Measurements from ENCODE around the gene DSG3.
A peak's percentile ranks its signal among the peaks of the same experiment; 100 is the strongest.

DSG3 gene

GRCh38 chr18:31436825-31437224 is 10.7 kb upstream of the DSG3 start:
- peak; percentile 11 for DNase-seq

DNA sequence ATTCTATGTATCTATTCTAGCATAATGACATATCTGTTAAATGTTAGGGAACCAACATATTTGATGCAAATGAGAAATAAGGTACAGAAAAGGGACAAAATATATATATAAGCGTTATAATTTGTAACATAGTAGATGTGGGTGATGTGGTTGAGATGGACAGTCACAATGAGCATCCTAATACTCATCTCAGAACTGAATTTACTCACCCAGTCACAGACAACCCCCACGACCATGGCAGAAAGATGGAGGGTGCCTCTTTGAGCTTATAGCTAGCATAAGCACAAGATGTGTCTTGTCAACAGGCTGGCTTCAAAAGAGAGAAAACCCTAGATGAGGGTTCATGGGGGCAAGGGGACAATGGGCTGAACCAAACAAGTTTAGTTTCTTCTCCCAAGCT is 9.1 kb upstream of the DSG3 start:
- no peak for DNase-seq

- DNase-seq = no peak
These were observed 7.7 kb upstream of the DSG3 start for GRCh38 chr18:31439807-31440325.

- DNase-seq = no peak
These were observed 6.8 kb upstream of the DSG3 start for GRCh38 chr18:31440787-31441186.

DNA sequence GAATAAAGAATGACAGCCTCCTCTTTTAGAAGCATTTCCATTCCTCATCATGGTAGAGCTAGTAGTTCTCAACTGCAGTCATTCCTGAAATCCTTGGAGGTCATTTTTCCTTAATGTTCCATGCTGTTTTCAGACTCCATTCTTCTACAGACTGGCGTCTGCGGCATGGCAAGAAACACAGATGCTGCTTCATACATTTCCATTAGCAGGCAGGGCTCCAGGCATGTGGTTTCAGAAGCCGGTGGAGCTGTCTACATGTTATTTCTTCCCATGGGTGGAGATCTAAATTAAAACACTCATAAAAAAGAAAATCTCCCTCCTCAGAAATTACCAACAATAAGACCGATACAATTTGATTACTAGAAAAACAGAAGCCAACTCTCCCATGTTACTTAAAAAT is 6.0 kb upstream of the DSG3 start:
- no peak for DNase-seq

DNA sequence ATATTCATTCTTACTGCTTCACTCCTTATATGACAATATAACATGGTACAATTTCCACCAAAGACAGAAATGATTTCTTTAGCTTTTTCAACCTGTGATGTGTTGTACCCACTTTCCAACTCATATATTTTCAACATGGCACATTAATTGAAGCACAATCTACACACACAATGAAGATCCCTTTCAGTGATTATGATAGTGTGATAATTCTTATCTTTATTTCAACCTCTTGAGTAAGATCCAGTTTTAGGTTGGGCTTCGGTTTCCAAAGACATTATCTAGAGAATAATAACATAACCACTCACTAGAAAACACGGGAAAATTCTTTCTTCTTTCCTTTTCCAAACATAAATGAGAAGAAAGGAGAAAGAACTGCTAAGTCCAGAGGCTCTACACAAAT is 3.4 kb upstream of the DSG3 start:
- DNase-seq = no peak

DNA sequence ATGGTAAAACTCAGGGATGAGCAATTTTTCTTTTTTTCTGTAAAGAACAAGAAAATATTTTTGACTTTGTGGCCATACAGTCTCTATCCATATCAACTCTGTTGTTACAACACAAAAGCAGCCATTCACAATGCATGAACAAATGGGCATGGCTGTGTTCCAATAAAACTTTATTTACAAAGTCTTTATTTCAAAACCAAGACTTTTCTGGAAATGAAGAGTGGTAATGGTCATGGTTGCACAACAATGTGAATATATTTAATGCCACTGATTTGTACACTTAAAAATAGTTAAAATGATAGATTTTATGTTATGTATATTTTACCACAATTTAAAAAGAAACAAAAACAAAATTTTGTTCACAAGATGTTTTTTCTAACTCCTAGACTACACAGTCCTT is 1.6 kb upstream of the DSG3 start:
- no peak for DNase-seq

DNA sequence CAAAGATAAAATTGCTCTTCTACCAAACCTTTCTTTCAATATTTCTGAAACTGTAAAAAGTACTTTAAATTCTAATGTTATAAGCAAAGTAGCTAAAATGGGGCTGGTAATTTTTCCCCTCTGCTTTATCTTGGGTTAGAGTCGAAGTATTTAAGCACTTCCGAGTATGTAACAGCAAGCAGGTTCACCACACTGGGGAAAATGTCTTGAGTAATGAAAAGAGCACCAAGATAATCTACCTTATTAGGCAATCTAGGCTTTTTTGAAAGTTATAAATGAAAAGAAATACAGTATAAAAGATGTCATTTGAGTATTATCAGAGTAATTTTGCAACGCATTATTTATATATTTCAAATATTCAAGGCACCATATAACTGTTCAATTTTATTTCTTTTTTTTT is 687 bp upstream of the DSG3 start:
- no peak for DNase-seq

DNA sequence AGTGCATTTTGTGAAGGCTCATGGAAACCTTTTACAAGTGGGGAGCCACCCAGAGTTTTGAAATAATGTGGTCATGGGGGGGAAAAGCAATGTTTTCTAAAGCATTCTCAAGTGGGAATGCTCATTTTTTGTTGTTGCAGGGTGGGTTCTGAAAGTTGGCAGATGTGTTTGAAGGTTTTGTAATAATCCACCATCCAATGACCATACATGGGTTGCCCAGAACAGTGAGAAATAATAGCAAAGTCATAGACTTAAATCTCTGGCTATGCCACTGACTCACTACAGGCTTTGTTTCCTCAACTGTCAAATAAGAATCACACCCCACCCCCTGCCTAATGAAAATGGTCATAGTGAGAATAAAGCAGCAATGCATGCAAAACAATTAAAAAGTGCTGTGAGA is 2.9 kb downstream of the DSG3 start:
- no peak for DNase-seq

DNA sequence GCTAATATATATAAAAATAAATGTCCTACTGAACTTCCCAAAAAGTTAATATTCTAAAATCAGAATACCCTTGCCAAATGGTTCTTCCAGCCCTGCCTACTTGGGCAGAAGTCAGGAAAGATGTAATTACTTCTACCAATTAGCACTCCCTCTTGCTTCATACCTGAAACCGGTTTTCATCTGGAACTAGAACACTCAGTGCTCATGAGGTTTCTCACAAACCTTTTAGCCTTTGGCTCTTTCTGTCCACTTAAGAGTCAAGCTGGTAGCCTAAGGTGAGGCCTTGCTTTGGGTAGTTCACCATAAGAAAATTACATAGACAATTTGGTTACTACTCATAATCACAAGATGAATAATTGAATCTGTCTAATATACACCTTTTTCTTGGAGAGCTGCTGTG is 4.1 kb downstream of the DSG3 start:
- no peak for DNase-seq

DNA sequence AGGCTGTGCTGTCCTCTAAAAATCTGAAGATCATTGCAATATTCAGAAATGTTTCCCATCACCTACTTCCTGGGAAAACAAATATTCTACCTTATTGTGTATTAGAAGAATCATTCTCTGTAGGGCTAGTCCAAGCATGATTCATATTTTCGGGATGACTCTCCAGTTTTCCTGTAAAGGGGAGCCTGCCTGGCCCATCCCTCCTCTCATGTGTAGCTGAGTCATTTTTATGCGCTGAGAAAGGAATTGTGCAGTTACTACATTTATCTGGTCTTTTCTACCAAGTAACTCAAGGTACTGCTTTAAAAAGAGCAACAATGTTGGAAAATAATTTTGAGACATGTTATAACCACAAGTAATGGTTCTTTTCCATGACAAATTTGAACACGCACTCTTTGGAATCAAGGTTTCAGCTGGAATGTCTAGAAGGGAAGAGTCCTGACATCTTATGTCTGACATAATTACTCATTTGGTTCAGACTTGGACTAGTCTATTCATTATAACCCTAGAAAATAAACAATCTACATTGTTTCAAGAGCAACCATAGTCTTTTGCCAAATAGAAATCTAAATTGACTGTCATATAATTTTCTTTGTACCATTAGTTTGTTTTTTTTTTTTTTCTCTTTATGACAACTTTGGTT is 6.6 kb downstream of the DSG3 start:
- DNase-seq = no peak

DNA sequence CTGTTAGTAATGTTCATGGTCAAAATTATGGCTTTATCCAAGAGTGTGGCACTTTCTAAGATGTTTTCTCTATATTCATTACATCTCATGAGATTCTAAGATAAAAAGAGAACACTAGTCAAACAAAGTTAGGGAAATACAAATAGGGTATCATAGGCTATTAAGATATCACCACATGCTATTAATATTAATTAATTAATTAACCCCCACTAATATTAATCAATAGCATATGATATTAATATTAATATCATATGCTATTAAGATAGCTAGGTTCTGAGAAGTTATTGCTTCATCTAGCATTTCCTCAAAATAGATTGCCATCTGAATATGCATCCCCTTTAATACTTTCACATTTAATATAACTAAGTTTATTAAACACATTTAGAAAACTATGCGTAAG is 22.1 kb downstream of the DSG3 start:
- DNase-seq = no peak

DNA sequence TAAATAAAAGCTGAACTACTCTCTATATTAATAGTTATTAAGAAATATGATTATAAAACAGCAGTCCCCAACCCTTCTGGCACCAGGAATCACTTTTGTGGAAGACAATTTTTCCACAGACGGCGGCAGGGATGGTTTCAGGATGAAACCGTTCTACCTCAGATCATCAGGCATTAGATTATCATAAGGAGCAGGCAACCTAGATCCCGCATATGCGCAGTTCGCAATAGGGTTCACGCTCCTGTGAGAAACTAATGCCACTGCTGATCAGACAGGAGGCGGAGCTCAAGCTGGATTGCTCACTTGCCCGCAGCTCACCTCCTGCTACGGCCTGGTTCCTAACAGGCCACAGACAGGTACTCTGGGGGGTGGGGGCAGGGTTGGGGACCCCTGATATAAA is 31.1 kb downstream of the DSG3 start:
- no peak for DNase-seq

DNA sequence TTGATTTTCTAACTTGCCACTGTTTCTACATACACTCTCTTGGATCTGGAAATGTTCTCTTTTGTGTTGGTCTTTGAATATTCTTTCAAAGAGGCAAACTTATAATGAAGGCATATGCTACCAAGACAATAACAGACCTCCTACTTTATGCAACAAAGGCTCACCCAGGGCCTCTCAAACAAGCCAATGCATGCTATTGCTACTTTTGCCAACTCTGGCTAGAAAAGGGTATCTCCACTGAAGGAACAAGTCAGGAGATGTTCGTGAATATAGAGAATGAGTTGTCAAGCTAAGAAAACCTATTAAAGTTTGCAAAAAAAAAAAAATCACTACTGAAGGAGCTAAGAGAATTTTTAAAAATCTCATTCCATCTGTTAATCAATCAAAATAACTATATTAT is 34.5 kb downstream of the DSG3 start:
- DNase-seq = no peak

- no peak for DNase-seq
These were observed 35.9 kb downstream of the DSG3 start for GRCh38 chr18:31483396-31483795.

DNA sequence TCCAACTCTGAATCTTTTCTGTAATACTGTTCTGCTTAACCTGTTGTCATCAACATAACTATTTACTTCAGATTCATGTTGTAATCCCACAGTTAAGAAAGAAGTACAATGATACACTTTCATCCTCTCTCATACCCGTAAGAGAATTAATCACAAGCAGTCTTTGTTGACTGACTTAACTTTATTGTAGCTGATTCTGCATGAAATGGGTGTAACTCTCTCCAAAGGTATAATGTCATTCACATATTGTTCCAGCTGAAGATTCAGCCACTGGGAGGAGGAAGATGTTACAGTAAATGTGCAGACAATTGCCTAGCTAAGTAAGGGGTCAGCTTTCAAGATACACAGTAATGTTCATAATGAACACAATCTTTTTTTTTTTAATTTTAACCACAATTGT is 36.9 kb downstream of the DSG3 start:
- no peak for DNase-seq

DNA sequence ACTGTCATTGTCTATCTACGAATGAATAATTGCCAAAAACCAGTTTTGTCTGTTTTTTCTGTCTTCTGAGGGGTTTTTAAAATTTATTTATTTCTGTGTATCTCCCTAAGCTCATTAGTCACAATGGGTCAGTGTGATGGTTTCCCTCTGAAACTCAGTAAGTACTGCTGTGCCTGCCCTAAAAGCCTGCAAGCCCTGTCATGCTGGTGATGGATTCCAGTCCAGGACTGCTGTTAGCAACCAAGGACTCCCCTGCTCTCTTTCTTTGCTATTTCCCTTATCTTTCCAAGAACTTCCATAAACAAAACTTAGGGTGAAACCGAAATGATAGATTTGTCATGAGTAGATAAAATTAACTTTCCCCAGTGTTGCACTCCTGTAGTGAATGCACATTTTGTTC is 38.6 kb downstream of the DSG3 start:
- no peak for DNase-seq

GRCh38 chr18:31487246-31488015 is 39.9 kb downstream of the DSG3 start:
- DNase-seq = no peak

GRCh38 chr18:31489311-31489710 is 41.8 kb downstream of the DSG3 start:
- no peak for DNase-seq

DNA sequence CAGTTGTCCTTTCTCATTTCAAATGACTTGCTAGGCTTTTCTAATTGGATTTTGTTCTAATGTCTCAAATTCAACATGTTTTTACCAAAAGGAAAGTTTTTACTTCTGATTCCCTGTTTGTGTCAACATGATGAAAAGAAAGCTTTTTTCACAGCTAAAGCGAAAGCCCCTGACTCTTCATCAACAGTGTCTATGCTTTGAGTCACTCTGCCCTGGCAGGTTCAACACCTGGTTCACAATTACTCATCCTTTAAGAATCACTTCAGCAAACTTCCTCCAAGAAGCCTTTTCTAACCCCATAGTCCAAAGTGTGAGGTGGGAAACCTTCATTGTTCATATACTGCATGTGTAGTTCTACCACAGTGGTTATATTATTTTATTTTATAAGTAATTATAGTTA is 42.8 kb downstream of the DSG3 start:
- DNase-seq = no peak

DNA sequence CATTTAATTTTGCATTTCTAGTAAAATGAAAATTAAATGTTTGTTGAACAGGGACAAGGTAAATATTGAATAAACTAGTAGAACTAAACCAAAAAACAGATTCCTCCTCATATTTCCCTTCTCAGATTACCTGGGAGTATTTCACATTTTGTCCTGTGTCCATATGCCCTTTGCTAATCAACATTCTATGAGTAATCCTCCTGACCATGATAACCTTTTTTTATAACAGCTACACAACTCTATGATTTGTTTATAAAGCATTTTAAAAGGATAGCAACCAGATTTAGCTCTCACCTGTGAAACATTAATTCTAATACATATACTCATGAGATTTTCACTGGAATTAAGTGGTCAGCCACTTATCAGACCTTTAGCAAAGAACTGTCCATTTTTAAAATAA is 43.3 kb downstream of the DSG3 start:
- DNase-seq = no peak

DNA sequence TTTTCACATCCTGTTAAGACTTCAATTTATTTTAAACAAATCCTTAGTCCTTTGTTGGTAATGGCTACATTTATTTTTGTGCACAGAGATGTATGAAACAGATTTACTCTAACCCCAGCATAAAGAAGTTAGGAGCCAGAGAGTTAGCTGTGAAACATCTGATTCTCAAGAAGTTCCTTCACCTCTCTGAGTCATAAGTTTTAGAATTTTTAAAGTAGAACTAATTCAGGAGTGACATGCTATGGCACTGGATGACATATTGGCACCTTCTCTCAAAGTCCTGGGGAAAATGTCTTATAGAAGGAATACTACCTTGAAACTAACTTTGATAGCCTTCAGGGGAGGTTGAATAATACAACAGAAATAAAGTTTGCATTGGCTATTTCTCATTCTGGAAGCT is 44.0 kb downstream of the DSG3 start:
- DNase-seq = no peak

GRCh38 chr18:31492671-31493070 is 45.1 kb downstream of the DSG3 start:
- DNase-seq = no peak

GRCh38 chr18:31493171-31493570 is 45.6 kb downstream of the DSG3 start:
- no peak for DNase-seq

- peak; percentile 28 for DNase-seq
These were observed 46.4 kb downstream of the DSG3 start for GRCh38 chr18:31493941-31494340.

Measured in NCI-H510A (cell line).